Stimulated activated CD4-positive, alpha-beta T cell treated with anti-CD3 and anti-CD28 coated beads, Interleukin-15, amount 100 ng/mL, for 24 hours (primary cell): ENCODE data around the gene ANKRD53.
A peak's percentile ranks its signal among the peaks of the same experiment; 100 is the strongest.
"Not testable (repeated sequence)": the region's sequence is repeated elsewhere in the genome, so short reads cannot be mapped to it uniquely, and the experiment has no call there.

ENCODE experiments used
- DNase-seq: peaks from one replicate; pipeline ENCODE4 v3.0.0-alpha.2; 2020

Gene ANKRD53

GRCh38 chr2:71019989-71020388 lies 41.6 kb downstream of the ANKRD53 start:
- DNase-seq: not testable (repeated sequence)

GRCh38 chr2:71021394-71021793 lies 43.0 kb downstream of the ANKRD53 start:
- DNase-seq: not testable (repeated sequence)

DNA sequence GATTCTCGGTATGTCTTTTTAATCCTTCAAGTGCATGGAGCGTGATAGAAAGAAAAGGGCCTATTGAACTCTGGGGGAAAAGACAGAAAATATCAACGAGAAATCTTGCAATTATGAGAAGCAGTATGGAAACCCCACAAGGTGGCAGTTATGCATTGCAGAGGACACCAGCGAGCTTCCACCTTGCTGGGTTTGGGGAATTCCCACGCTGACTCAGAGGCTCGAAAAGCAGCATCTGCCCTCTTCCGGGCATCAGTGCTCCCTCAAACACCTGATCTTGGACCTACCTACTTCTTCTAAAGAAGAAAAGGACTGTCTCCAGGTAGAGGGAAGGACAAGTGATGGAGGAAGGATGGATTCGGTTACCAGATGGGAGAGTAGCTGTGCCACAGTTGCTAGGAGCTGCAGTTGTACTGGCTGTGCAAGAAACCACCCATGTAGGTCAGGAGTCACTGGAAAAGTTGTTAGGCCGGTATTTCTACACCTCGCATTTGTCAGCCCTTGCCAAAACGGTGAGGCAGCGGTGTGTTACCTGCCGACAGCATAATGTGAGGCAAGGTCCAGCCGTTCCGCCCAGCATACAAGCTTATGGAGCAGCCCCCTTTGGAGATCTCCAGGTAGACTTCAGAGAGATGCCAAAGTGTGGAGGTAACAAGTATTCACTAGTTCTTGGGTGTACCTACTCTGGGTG lies 45.3 kb downstream of the ANKRD53 start:
- DNase-seq: peak; percentile 82
